ENCODE measurements around the gene ADRA2C.

ADRA2C gene

DNA sequence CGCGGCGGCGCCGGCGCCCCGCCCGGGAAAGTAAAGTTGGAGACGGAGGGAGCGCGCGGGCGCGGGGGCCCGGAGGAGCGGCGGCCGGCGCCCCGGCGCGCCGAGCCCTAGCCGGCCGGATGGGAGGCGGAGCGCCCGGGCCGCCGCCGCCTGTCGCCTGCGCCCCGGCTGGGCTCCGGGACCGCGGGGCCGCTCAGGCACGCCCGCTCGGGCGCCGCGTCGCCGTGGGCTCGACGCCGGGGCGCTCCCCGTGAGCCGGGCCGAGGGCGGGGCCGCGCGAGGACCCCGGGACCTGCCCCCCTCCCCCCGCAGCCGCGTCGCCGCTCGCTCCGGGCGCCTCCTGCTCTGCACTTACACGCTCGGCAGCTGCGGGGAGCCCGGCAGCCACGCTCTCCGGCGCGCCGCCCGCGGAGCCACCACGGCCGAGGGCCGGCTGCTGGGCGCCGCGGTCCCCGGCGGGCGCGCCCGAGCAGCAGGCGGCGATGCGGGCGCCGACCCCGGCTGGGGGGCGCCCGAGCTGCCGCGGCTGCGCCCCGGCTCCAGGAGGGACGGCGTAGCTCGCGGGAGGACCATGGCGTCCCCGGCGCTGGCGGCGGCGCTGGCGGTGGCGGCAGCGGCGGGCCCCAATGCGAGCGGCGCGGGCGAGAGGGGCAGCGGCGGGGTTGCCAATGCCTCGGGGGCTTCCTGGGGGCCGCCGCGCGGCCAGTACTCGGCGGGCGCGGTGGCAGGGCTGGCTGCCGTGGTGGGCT lies at the start of gene ADRA2C:
ADRA2C (plus strand) TSS at position 350 of the 749 bp plus-strand sequence; CDS start at position 572, 222 bp downstream.
- POLR2A ChIA-PET: interaction anchor here (0.6 to 2.6 kb wide), 7 partner anchors 12 to 114 kb away, joined by 3 to 17 read pairs (median 5); no protein-coding TSS in a partner anchor
- peak; percentile 63 for DNase-seq (ENCODE audit: extremely low spot score)
- TF ChIP-seq L3MBTL2 (conservative IDR thresholded peaks at IDR 0.05): no peak
- TF ChIP-seq ELF4 (IDR thresholded peaks at IDR 0.05): no peak
- no peak for TF ChIP-seq TARDBP (IDR thresholded peaks at IDR 0.05)
- no peak for TF ChIP-seq NFRKB (IDR thresholded peaks at IDR 0.05)
- TF ChIP-seq ARNT (IDR thresholded peaks at IDR 0.05): no peak
- TF ChIP-seq FOXA1 (IDR thresholded peaks at IDR 0.05): no peak
- no peak for TF ChIP-seq ZNF384 (IDR thresholded peaks at IDR 0.05)
- TF ChIP-seq, protein P1, sequence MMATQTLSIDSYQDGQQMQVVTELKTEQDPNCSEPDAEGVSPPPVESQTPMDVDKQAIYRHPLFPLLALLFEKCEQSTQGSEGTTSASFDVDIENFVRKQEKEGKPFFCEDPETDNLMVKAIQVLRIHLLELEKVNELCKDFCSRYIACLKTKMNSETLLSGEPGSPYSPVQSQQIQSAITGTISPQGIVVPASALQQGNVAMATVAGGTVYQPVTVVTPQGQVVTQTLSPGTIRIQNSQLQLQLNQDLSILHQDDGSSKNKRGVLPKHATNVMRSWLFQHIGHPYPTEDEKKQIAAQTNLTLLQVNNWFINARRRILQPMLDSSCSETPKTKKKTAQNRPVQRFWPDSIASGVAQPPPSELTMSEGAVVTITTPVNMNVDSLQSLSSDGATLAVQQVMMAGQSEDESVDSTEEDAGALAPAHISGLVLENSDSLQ (IDR thresholded peaks at IDR 0.05): no peak
- TF ChIP-seq CTBP1 (IDR thresholded peaks at IDR 0.05; ENCODE audit: borderline replicate concordance): no peak
- TF ChIP-seq HDGF (IDR thresholded peaks at IDR 0.05; ENCODE audit: borderline replicate concordance): no peak
- no peak for TF ChIP-seq LEF1 (IDR thresholded peaks at IDR 0.05; ENCODE audit: borderline replicate concordance)
- no peak for TF ChIP-seq FOXK2 (IDR thresholded peaks at IDR 0.05)
- no peak for TF ChIP-seq SP1 (IDR thresholded peaks at IDR 0.05)
- TF ChIP-seq FOXM1 (IDR thresholded peaks at IDR 0.05; ENCODE audit: borderline replicate concordance): no peak
- CTCF ChIA-PET: interaction anchor here (0.6 to 2.7 kb wide), 7 partner anchors 12 to 114 kb away, joined by 3 to 17 read pairs (median 4); no protein-coding TSS in a partner anchor

DNA sequence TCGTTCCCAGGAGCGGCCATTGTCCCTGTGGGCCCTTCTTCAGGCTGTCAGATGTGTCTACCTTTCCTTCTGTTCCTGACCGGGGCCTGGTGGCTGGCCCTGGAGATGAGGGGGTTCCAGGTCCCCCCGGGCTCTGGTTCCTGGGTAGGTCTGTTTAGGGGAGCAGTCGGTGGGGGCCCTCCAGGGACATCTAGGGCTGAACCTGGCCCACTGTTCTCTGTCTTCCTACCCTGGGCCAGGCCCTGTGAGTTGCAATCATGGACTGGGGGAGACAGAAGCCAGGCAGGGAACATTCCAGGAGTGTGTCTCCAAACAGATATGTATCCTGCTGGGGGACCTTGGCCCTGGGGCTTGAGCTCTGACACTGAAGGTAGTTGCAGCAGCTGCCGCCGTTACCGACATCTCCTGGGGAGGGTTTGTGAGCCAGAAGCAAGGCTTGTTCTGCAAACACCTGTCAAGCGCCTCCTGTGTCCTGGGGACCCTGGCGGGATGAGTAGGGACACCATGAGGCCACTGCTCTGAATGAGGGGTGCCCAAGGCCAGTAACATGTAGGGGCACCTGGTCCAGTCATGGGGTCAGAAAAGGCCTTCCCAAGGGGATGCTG lies 49.5 kb upstream of the ADRA2C start:
- ChIA-PET CTCF (no interaction called here), POLR2A (no interaction called here)
- TF ChIP-seq CTBP1 (IDR thresholded peaks at IDR 0.05; ENCODE audit: borderline replicate concordance) (no peak), ZNF384 (IDR thresholded peaks at IDR 0.05) (no peak)
- DNase-seq (ENCODE audit: extremely low spot score): no peak

DNA sequence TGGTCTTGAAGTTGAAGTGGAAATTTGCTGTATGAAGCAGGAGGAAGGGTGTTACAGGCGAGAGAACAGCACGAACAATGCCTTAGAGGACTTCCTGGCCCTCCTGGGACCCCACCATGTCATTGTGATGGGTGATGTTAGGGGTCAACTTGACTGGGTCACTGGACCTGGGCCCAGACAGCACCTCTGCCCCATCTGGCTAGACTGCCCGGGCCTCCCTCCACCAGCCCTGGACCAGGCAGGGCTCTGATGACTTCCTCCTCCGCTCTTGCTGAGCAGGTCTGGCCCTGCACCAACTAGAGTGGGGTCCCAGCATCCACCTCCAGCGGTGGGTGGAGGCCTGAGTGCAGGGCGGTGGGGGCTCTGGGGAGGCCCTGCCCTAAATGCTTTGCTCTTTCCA lies 48.9 kb upstream of the ADRA2C start:
- DNase-seq (ENCODE audit: extremely low spot score): no peak
- POLR2A ChIA-PET: no interaction called here
- CTCF ChIA-PET: no interaction called here
- TF ChIP-seq ELF4 (IDR thresholded peaks at IDR 0.05) (no peak), LEF1 (IDR thresholded peaks at IDR 0.05; ENCODE audit: borderline replicate concordance) (no peak), ZNF384 (IDR thresholded peaks at IDR 0.05) (no peak), L3MBTL2 (conservative IDR thresholded peaks at IDR 0.05) (no peak), SP1 (IDR thresholded peaks at IDR 0.05) (no peak), TARDBP (IDR thresholded peaks at IDR 0.05) (no peak), FOXM1 (IDR thresholded peaks at IDR 0.05; ENCODE audit: borderline replicate concordance) (no peak), HDGF (IDR thresholded peaks at IDR 0.05; ENCODE audit: borderline replicate concordance) (no peak), SUZ12 (IDR thresholded peaks at IDR 0.05) (no peak), FOXA1 (IDR thresholded peaks at IDR 0.05) (no peak), BHLHE40 (IDR thresholded peaks at IDR 0.05; ENCODE audit: borderline replicate concordance) (no peak), NFRKB (IDR thresholded peaks at IDR 0.05) (no peak), FOXK2 (IDR thresholded peaks at IDR 0.05) (no peak), ARNT (IDR thresholded peaks at IDR 0.05) (no peak), CTBP1 (IDR thresholded peaks at IDR 0.05; ENCODE audit: borderline replicate concordance) (no peak)
- TF ChIP-seq, protein P1 (IDR thresholded peaks at IDR 0.05): no peak

DNA sequence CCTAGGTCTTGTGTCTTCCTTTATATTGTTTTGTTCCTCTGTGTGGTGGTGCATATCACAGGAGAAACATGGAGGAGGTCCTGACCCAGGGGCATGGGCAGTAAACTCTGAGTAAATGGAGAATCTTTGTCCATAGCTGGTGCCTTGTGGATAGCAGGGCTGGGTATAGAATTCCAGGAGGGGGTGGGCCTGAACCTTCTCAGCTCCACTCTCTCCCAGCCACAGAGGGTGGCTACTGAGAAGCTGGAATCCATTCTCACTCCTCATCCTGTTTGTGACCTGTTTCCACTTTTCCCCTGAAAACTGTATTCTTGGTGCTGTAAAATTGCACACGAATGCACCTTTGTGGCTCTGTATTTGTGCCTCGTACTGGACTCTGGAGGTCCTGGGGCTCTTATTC lies 47.7 kb upstream of the ADRA2C start:
- no peak for TF ChIP-seq FOXA1 (IDR thresholded peaks at IDR 0.05)
- TF ChIP-seq FOXK2 (IDR thresholded peaks at IDR 0.05): no peak
- no peak for TF ChIP-seq SP1 (IDR thresholded peaks at IDR 0.05)
- no peak for TF ChIP-seq TARDBP (IDR thresholded peaks at IDR 0.05)
- no peak for TF ChIP-seq NFRKB (IDR thresholded peaks at IDR 0.05)
- no peak for TF ChIP-seq ARNT (IDR thresholded peaks at IDR 0.05)
- no peak for TF ChIP-seq FOXM1 (IDR thresholded peaks at IDR 0.05; ENCODE audit: borderline replicate concordance)
- no peak for TF ChIP-seq SUZ12 (IDR thresholded peaks at IDR 0.05)
- no peak for TF ChIP-seq ZNF384 (IDR thresholded peaks at IDR 0.05)
- TF ChIP-seq ELF4 (IDR thresholded peaks at IDR 0.05): no peak
- TF ChIP-seq, protein P1 (IDR thresholded peaks at IDR 0.05): no peak
- TF ChIP-seq CTBP1 (IDR thresholded peaks at IDR 0.05; ENCODE audit: borderline replicate concordance): no peak
- TF ChIP-seq BHLHE40 (IDR thresholded peaks at IDR 0.05; ENCODE audit: borderline replicate concordance): no peak
- no peak for TF ChIP-seq LEF1 (IDR thresholded peaks at IDR 0.05; ENCODE audit: borderline replicate concordance)
- TF ChIP-seq HDGF (IDR thresholded peaks at IDR 0.05; ENCODE audit: borderline replicate concordance): no peak
- POLR2A ChIA-PET: no interaction called here
- DNase-seq (ENCODE audit: extremely low spot score): no peak
- CTCF ChIA-PET: no interaction called here

DNA sequence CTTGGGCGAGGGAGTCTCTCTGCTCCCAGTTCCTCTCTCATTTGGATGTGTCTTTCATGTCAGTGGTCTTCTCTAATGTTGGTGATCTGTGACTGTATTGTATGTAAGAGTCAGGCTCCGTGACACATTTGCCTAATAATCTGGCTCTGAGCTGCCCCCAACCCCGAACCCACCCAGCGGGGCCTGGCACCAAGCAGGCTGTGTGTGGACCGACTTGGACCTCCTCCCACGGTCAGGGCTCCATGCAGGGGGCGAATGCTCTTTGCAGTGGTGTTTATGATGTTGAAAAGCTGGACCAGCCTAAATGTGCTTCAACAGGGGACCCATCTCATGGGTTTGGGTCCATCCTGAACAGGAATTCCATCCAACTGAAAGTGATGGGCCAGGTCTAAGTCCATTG lies 47.0 kb upstream of the ADRA2C start:
- ChIA-PET CTCF (no interaction called here), POLR2A (no interaction called here)
- no peak for DNase-seq (ENCODE audit: extremely low spot score)
- TF ChIP-seq SUZ12 (IDR thresholded peaks at IDR 0.05) (no peak), HDGF (IDR thresholded peaks at IDR 0.05; ENCODE audit: borderline replicate concordance) (no peak), CTBP1 (IDR thresholded peaks at IDR 0.05; ENCODE audit: borderline replicate concordance) (no peak), ARNT (IDR thresholded peaks at IDR 0.05) (no peak), ELF4 (IDR thresholded peaks at IDR 0.05) (no peak), FOXK2 (IDR thresholded peaks at IDR 0.05) (no peak), TARDBP (IDR thresholded peaks at IDR 0.05) (no peak), LEF1 (IDR thresholded peaks at IDR 0.05; ENCODE audit: borderline replicate concordance) (no peak), L3MBTL2 (conservative IDR thresholded peaks at IDR 0.05) (no peak), SP1 (IDR thresholded peaks at IDR 0.05) (no peak), NFRKB (IDR thresholded peaks at IDR 0.05) (no peak), ZNF384 (IDR thresholded peaks at IDR 0.05) (no peak), FOXM1 (IDR thresholded peaks at IDR 0.05; ENCODE audit: borderline replicate concordance) (no peak), BHLHE40 (IDR thresholded peaks at IDR 0.05; ENCODE audit: borderline replicate concordance) (no peak), FOXA1 (IDR thresholded peaks at IDR 0.05) (no peak)
- TF ChIP-seq, protein P1 (IDR thresholded peaks at IDR 0.05): no peak
